ENCODE results near the gene UCHL3.

- TF ChIP-seq EZH2 (IDR thresholded peaks at IDR 0.05) (peak; percentile 70), EZH2phosphoT487 (IDR thresholded peaks at IDR 0.05) (peak; percentile 65)
- TF ChIP-seq, protein P1, sequence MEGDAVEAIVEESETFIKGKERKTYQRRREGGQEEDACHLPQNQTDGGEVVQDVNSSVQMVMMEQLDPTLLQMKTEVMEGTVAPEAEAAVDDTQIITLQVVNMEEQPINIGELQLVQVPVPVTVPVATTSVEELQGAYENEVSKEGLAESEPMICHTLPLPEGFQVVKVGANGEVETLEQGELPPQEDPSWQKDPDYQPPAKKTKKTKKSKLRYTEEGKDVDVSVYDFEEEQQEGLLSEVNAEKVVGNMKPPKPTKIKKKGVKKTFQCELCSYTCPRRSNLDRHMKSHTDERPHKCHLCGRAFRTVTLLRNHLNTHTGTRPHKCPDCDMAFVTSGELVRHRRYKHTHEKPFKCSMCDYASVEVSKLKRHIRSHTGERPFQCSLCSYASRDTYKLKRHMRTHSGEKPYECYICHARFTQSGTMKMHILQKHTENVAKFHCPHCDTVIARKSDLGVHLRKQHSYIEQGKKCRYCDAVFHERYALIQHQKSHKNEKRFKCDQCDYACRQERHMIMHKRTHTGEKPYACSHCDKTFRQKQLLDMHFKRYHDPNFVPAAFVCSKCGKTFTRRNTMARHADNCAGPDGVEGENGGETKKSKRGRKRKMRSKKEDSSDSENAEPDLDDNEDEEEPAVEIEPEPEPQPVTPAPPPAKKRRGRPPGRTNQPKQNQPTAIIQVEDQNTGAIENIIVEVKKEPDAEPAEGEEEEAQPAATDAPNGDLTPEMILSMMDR (IDR thresholded peaks at IDR 0.05), result no peak
These were observed 87.0 kb downstream of the UCHL3 start for GRCh38 chr13:75636436-75637180.

Measured in neural progenitor cell (in vitro differentiated cells).